Endometrial microvascular endothelial cells (primary cell): ENCODE results near the gene AFF1. TPM values are rescaled to one million over a fixed set of nuclear protein-coding genes. Genes with fewer than 3 reads are reported as not detected.

Experiments used
- in situ Hi-C: cut with HindIII; loops from 2 replicates; pipeline ENCODE4 v1.10.0; 2017; ENCODE audit warnings: low sequenced_read_pairs, low pct_unique_long_range_greater_than_20kb; ENCODE audit errors: inconsistent ontology term
- total RNA-seq: library from RNA; depleted of rRNA; stranded (reverse); fragments of >200 nt; gene quantifications from one replicate; pipeline ENCODE4 v1.2.3, GENCODE V29; 2015; ENCODE audit errors: inconsistent ontology term

The AFF1 gene
- total RNA-seq, 1 donor from 2014 or later = 40.8 TPM

DNA sequence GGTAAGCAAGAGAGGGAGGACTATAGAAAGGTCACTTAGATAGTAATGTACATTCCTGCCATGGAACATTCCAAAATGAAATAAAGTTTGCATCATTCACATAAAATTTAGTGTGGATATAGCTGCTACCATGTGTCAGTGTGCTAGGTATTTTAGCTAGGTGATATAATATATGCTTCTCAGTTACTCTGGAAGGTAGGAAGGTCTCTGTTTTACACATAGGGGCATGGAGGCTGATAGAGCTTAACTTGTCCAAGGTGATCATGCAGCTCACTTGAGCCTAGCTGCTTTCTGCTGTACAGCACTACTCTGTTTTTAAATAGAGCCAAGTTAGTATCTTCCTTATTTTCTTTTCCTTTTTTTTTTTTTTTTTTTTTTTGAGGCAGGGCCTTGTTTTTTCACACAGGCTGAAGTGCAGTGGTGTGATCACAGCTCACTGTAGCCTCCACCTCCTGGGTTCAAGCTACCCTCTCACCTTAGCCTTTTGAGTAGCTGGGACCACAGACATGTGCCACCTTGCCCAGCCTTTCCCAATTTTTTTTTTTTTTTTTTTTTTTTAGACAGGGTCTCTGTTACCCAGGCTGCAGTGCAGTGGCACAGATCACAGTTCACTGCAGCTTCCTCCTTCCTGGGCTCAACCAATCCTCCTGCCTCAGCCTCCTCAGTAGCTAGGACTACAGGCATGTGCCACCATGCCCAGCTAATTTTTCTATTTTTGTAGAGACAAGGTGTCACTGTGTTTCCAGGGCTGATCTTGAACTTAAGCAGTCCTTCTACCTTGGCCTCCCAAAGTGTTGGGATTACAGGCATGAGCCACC, 10.4 kb downstream of the AFF1 start:
- in situ Hi-C loops = no loop called here

DNA sequence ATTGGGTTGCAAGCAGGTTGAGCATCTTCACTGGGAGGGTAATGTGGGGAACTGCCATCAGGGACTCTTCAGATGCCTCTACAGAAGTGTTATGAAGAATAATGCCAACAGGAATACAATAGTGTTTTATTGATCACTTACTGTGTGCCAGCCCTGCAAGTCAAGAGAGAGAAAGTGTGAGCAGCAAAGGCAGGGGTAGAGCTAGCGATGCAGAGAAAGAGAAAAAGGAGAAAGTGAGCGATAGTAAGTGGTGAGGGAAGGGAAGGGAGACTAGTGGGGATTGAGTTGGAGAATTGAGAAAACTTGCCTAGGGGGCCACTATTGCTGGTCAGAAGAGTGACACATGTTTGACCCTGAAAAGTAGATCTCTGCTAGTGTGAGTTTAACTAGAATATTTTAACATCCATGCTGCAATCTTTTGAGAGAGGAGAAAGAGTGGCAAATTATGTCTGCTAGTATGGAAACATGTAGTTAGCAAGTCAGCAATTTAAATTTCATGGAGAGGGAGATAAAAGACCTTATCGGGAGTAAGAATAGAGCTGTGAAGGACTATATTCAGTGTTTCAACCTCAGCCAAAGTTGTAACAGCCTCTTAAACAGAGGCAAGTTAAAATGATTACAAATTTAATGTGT, 12.2 kb downstream of the AFF1 start:
- in situ Hi-C loops = no loop called here

DNA sequence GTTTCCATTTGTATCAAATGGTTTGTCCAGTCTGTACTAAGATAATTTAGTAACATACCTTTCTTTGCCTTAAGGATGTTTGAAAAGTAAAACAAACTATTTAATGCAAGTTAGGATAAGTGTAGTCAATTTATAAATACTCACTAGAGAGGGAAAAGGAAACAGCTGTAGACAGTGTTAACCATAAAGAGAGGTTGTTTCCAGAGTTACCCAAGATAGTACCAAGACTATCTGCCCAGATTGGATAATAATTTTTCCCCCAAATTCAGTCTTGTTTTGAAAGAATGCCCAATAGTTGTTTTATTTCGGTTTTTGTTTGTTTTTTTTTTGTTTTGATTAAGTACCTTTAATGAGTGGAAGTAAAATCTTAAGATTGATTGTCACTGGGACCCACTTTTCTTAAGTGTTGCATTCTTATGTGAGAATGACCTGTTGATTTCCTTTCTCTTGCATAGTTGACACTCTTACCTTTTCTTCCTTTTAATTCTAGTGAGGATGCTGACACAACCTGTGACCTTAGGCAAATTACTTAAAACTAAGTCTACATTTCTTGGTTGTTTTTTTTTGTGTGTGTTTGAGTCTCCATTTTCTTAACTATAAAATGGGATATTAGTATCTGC, 12.8 kb downstream of the AFF1 start:
- in situ Hi-C loops = no loop called here

DNA sequence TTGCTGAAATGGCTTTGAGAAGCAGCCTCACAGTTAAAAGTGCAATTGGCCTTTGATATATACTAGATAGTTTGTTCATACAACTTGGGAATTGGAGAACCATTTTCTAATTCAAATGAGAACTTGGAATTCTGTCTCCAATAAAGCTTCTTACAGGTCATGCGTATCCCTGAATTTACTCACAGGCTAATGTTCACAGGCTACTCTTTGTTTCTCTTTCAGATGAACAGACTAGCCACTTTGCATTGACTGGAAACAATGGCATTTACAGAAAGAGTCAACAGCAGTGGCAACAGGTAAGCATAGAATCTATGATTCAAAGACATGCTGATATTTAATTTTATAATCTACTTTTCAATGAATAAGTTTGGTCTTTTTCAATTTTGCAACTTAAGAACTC, 13.5 kb downstream of the AFF1 start:
- in situ Hi-C loops = no loop called here

DNA sequence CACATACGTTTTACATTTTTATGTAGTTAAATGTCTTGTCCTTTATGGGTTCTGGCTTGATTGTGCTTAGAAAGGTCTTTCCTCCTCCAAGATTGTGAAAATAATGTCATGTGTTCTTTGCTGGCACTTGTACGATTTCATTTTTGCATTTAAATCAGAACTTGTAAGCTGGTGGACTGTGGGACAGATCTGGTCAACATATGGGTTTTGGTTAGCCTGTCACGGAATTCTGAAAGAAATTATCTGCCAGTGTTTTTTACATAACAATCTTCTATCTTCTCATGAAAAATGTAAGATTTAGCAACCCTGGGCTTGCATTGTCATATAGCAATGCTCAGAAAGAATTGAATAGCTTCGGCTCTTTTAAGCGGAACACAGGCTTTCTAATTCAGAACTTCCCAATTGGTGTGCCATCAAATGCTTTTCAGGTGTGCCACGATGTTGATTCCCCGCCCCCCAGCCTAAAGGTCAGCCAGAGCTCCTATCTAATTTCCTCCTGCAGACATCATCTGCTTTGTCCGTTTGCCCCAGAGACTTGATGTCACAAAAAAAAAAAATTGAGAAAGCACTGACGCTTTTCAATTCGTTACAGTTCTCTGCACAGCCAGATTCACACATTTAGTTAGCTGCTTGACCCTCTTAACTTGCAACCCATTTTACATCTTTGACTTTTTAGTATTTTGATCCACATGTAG, 16.2 kb downstream of the AFF1 start:
- in situ Hi-C loops = no loop called here

DNA sequence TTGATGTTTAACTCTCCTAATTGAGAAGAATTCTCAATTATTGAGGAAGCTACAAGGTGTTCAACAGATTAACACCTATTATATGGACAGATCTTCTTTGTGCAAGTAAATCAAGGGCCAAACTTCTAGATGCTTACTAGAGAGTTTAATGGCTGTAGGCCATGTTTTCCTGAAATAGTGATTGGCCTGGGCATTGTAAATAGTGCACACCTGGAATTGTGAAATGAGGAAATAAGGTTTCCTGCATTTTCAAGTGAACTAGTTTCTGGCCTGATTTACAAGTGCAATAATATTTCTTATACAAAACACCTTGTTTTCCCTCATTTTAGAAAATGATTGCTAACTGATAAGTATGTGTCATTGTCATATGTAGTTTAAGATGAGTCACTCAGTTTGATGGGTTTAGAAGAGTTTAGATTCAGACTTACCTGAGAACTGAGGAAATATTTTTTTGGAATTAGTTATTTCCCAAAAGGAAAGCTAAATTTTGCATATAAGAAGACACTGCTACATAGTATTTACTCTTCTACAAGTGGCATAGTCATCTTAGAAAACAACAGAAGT, 21.2 kb downstream of the AFF1 start:
- in situ Hi-C loops = no loop called here

DNA sequence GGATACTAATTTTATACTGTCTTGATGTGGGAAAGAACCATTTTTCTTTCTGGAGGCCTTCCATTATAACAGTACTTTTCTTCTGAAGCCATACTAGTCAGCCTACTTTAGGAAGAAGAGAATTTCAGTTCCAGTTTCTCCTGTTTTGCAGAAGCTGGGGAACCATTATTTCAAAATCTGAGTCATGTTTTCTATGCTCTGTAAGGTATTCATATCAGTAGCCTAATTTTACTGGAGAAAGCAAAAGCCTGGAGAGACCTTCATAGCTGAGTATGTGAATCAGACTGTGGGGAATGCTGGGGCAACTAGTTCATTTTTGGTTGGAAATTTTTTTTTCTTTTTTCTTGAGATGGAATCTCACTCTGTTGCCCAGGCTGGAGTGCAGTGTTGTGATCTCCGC, 22.4 kb downstream of the AFF1 start:
- in situ Hi-C loops = no loop called here

DNA sequence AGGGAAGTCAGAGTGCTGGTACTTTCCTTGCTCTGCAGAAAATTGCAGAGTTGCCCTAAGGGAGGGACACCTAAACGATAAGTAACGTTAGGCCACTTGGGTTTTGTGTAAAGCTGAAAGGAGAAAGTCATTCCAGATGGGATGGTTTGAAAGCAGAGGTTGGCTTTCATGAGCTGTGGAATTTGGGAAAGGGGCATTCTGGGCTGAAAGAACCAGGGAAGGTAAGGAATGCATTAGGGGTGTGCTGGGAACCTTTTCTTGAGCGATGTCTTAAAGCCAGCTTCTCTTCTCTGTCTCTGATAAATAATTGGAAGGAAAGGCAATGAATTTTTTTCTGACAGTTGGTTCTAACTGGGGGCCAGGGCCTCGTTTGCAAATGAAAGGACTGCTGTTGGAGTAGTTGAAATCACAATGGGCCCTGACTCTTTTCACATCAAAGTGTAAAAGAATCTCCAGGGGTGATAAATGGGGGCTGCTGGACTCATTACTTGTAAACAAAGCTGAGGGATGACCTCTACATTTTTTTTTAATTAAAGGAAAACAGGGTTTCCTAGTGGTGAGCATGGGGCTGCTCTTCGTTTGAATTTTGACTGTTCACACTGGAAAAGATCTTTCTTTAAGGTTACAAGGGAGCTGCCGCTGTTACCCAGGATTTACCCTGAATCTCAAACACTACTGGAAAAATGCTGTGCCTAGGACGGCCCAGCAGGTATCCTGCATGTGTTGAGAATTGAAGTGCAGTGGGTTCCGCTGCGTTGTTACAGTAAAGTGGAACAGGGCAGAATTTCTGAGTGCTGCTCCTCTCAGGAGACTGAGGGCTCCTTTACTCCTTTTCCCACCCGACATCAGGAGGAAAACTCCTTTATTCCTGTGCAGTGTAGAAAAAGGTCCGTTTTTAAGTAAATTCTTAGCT, 25.0 kb downstream of the AFF1 start:
- in situ Hi-C loops = no loop called here

DNA sequence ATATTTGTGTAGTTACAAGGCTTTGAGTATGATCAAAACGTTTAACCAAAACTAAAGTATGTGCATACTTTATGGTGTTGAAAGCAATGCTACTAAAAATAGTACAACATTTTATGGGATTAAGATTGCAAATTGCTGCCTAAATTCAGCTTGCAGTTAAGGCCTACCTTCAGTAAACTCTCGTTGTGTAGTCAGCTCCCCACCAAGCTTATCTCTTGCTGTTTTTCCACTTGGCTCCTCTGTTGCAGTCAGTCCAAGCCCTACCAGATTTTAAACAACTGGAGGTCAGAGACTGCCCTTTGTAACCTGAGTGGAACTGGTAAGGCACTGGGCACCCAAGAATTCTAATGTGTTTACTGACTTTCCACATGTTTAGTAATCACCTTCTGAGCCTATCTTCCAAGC, 25.7 kb downstream of the AFF1 start:
- in situ Hi-C loops = no loop called here

DNA sequence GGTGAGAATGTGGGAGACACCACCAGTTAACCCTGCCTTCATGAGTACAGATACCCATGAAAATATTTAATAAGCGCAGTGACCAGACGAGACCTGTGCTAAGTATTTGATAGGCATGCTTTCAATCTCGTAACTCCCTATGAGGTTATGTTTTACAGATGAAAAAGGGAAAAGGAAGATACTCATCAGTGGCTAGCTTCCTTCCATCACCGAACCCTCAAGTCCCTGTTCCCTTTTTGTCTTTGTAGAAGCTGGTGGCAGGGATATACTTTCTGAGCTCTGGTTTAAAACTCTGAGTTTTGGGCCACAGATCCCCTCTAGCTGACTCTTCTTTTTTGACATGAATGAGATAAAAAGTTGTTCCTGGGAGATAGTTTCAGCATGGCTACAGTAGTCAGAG, 26.3 kb downstream of the AFF1 start:
- in situ Hi-C loops = no loop called here

DNA sequence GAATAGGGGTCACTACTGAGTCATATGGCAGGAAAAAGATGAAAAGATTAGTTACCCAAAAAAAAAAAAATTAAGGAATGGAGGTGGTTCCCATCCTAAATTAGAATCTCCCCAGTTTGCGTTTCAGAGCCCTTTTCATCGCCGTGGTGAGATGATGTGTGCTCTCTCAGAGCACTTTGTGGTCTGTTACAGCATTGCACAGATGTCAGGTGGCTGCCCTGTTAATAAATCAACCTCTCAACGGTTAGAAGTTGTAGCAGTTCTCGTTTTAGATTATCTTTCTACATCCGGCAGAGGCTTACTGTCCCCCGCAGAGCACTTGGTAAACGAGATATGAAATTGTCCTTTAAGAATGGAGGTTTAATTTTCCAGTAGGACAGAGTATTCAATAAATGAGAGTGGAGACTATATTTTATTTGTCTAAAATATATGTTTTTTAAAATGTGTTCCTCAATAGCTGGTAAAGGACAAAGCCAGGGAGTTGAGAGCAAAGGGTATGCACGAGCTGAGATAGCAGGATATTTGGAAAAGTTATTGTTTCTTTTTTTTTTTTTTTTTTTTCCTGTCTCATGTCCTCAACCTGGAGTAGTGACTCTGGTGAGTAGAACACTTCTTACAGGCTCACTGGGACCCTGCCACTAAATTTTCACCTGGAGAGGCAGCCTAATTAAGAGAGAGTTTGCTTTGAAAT, 26.9 kb downstream of the AFF1 start:
- in situ Hi-C loops = no loop called here

DNA sequence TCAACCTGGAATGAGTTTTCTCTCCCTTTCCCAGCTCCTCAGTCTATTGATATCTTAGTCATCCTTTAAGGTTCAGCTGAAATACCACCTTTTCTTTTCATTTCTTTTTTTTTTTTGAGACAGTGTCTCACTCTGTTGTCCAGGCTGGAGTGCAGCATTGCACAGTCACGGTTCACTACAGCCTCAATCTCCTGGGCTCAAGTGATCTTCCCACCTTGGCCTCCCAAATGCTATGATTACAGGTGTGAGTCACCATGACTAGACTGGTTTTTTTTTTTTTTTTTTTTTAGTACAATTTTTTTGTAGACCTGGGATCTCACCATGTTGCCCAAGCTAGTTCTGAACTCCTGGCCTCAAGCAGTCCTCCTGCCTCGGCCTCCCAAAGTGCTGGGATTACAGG, 28.9 kb downstream of the AFF1 start:
- in situ Hi-C loops = no loop called here

DNA sequence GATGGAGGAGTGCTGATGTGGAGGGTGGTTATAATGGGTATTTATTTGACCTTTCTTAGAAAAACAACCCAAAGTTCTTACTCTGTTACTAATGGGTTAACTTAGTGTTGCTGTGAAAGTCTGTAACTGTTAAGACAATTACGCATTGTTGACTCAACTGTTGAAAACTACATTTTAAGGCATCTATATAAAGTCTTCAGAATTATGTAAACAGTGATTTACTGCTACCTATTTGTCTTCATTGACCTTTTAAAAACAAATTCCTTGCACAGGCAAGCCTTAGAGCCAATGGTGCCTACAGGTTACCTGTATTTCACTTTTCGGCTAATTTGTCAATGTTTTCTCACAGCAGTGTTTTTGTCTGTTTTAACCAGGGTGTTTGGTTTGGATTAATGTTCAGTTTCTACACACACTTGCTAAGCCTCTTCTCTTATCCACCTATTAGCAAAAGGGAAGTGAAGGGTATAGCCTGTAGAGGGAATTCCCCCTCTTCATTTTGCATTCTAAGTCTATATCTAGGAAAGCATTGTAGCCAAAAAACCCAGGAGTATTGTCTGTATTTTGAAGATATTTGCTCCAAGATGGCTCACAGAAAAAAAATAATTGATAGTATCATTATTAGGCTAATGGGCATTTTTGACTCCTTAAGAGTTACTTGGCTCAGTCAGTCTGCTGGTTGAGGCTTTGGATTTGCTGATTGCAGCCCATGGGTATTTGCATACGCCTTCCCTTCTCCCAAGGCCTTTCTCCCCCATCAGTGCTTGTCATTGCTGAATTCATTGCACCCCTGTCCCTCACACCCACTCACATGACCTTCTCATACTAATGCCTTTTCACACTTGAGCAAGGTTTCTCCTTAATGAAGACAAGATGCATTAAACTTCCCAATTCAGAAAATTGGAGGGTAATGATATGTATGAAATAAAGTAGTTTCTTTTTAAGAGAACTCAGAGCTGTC, 30.5 kb downstream of the AFF1 start:
- in situ Hi-C loops = no loop called here

DNA sequence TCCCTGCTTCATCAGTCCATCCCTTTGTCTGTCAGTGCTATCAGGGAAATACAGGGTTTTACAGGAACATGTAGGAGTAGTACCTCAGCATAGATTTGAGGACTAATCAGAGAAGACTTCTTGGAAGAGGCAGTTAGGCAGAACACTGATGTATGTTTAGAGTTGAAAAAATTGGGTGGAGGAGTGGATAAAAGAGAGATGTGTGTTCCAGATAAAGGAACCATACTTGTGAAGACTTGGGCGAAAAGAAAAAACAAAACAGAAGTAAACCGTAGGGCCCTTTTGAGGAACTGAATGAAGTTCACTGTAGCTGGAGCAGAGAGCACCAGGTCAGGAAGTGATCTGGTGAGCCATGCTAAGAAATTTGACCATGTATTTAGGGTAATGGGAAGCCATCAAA, 32.3 kb downstream of the AFF1 start:
- in situ Hi-C loops = no loop called here

DNA sequence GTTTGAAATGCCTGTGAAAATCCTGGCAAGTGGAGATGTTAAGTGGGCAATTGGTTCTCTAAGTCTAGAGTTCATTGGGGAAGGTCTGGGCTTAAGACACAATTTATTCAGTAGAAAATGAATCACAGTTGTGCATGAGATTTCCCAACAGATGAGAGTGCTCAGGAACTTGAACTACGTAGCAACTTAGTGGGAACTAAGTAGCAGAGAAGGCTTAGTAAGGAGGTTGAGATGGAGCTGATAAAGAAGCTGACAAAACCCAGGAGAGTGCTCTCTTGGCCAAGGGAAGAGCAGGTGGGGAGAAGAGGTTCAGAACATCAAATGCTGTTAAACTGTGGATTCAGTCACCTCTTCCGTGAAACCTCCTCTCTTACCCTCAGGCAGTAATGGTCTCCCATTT, 33.0 kb downstream of the AFF1 start:
- in situ Hi-C loops = no loop called here

DNA sequence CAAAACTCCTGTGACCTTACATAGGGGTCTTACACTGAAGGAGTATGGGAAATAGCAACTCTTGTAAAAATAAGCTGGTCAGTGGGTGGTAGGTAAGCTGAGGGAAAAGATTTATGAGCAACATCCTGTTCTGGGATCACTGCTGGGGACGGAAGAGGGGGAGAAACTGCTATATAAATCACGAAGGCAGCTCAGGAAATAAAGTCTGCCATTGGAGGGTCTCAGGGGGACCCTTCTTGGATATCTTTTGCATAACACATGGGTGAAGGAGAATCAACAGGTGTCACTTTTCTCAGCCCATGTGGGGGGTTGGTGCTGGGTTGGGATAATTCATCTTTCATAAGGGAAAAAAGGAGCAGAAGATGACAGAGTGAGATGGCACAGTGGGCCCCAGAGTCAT, 33.7 kb downstream of the AFF1 start:
- in situ Hi-C loops = no loop called here
